Stimulated activated CD8-positive, alpha-beta memory T cell treated with anti-CD3 and anti-CD28 coated beads, Interleukin-15, amount 100 ng/mL, for 48 hours (primary cell): ENCODE measurements around the gene NLRP1.

ENCODE experiments used
- DNase-seq, 2 donors: peaks; one replicate each; pipeline ENCODE4 v3.0.0-alpha.2; 2020; ENCODE audit warnings: low read depth in 2 of 2

Gene NLRP1

GRCh38 chr17:5557485-5557884, 26.8 kb downstream of the NLRP1 start:
- DNase-seq = no peak

- DNase-seq = no peak
Observed at GRCh38 chr17:5555254-5555653, 29.1 kb downstream of the NLRP1 start.

GRCh38 chr17:5553479-5553878, 30.8 kb downstream of the NLRP1 start:
- no peak for DNase-seq

GRCh38 chr17:5552841-5553240, 31.5 kb downstream of the NLRP1 start:
- no peak for DNase-seq

- DNase-seq = no peak
Observed at GRCh38 chr17:5545051-5545987, 39.0 kb downstream of the NLRP1 start.

GRCh38 chr17:5544115-5544514, 40.2 kb downstream of the NLRP1 start:
- no peak for DNase-seq

- no peak for DNase-seq
Observed at GRCh38 chr17:5541610-5542202, 42.6 kb downstream of the NLRP1 start.

- no peak for DNase-seq
Observed at GRCh38 chr17:5540321-5540720, 44.0 kb downstream of the NLRP1 start.

- DNase-seq = no peak
Observed at GRCh38 chr17:5539286-5539685, 45.0 kb downstream of the NLRP1 start.

GRCh38 chr17:5536866-5537650, 47.3 kb downstream of the NLRP1 start:
- DNase-seq = no peak

- DNase-seq = no peak
Observed at GRCh38 chr17:5535436-5535835, 48.9 kb downstream of the NLRP1 start.

- no peak for DNase-seq
Observed at GRCh38 chr17:5533486-5534315, 50.6 kb downstream of the NLRP1 start.

GRCh38 chr17:5532581-5532980, 51.7 kb downstream of the NLRP1 start:
- no peak for DNase-seq

- no peak for DNase-seq
Observed at GRCh38 chr17:5531085-5531418, 53.3 kb downstream of the NLRP1 start.

GRCh38 chr17:5530265-5531084, 53.8 kb downstream of the NLRP1 start:
- no peak for DNase-seq

- no peak for DNase-seq
Observed at GRCh38 chr17:5527601-5528250, 56.6 kb downstream of the NLRP1 start.

- DNase-seq = peak; percentile 70 to 72
Observed at GRCh38 chr17:5526821-5527598, 57.3 kb downstream of the NLRP1 start.

- DNase-seq = no peak
Observed at GRCh38 chr17:5523249-5523648, 61.1 kb downstream of the NLRP1 start.

GRCh38 chr17:5522476-5522875, 61.8 kb downstream of the NLRP1 start:
- no peak for DNase-seq
